Activated CD4-positive, alpha-beta memory T cell treated with anti-CD3 and anti-CD28 coated beads, Interleukin-2, amount 10 ng/mL, durations not matched to agents 7 days and 5 days (primary cell): ENCODE data around the gene C2orf68. TPM values are rescaled to one million over a fixed set of nuclear protein-coding genes. Genes with fewer than 3 reads are reported as not detected.
"Not testable (repeated sequence)": the region's sequence is repeated elsewhere in the genome, so short reads cannot be mapped to it uniquely, and the experiment has no call there.

Source experiments
- CTCF ChIA-PET: fragments of 350-600 bp; sonication (Branson Sonifier 250); formaldehyde crosslinking; loops from one replicate; lab custom pipeline; 2021; ENCODE audit warnings: antibody characterized with exemption, inconsistent platforms; lab: Charles Lee
- POLR2A ChIA-PET: fragments of 350-600 bp; sonication (Branson Sonifier 250); formaldehyde crosslinking; loops from one replicate; lab custom pipeline; 2021; ENCODE audit warnings: antibody characterized with exemption; lab: Charles Lee
- DNase-seq: peaks from one replicate; pipeline ENCODE4 v3.0.0-alpha.2; 2020
- H3K27ac Mint-ChIP-seq: one replicate; pipeline ENCODE4 v1.8.0; 2021; ENCODE audit warnings: mild to moderate bottlenecking, mixed read lengths
- H3K27me3 Mint-ChIP-seq: one replicate; pipeline ENCODE4 v1.8.0; 2021; ENCODE audit warnings: mixed read lengths
- H3K36me3 Mint-ChIP-seq: one replicate; pipeline ENCODE4 v1.8.0; 2021; ENCODE audit warnings: low read depth, mixed read lengths
- H3K4me1 Mint-ChIP-seq: one replicate; pipeline ENCODE4 v1.8.0; 2021; ENCODE audit warnings: mixed read lengths
- H3K4me3 Mint-ChIP-seq: one replicate; pipeline ENCODE4 v1.8.0; 2021; ENCODE audit warnings: mild to moderate bottlenecking, mixed read lengths
- H3K9me3 Mint-ChIP-seq: one replicate; pipeline ENCODE4 v1.8.0; 2021; ENCODE audit warnings: mixed read lengths
- total RNA-seq, 2 experiments: library from RNA; stranded (reverse); gene quantifications; one replicate each; pipeline ENCODE4 v1.2.3, GENCODE V29; 2021

Gene C2orf68
- total RNA-seq, 2 experiments from 2014 or later, result 48.8 to 50.9 TPM

DNA sequence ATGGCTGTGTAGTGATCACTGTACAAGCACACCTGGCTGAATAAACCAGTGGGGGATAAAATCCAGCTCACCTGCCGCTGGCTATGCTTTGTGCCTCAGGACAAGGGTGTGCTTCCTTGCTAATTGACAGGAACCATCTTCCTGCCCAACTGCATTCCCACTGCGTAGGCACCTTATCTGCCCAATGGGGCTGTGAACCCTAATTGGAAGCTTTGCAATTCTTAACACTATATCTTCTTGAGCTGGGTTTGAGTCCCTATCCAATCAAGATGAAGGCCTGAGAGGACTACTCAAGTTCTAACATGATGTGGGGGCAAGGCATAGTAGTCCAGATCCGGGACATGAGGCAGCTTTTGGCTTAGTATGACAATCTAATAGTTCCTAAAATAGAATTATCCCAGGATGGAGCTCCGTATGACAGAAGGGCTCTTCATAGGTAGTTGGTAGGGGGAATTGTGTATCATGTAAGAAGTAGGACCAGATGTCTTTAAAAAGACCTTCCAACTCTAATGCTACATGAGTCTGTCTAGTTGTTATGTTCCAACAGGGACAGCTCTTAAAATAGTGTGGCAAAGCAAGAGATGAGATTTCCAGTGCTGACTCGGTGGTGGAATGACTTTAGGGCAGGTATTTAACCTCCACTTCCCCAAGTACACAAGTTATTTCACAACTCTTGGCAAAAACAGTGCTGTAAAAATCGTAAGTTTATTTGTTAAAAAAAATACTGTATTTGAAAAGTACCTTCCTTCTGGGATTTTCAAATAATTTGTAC is 7.1 kb downstream of the C2orf68 start:
- CTCF ChIA-PET, result interaction anchor here (0.9 to 1.2 kb wide), 2 partner anchors 9 to 185 kb away, joined by 3 read pairs; partner anchors contain the start of gene RNF181
- peaks cover 17% of the 10 kb centered on the region for H3K36me3 Mint-ChIP-seq
- H3K27ac Mint-ChIP-seq, result no peak overlapping the region
- DNase-seq, result no peak
- H3K4me1 Mint-ChIP-seq, result peaks cover 26% of the 10 kb centered on the region
- H3K27me3 Mint-ChIP-seq, result peaks cover 2% of the 10 kb centered on the region
- no peak overlapping the region for H3K4me3 Mint-ChIP-seq
- POLR2A ChIA-PET, result interaction anchor here (0.7 to 8.1 kb wide), 5 partner anchors 7 to 94 kb away, joined by 3 to 40 read pairs (median 14); partner anchors contain the start of genes C2orf68, MAT2A, RNF181 and USP39
- H3K9me3 Mint-ChIP-seq, result no peaks in the 10 kb centered on the region

- peaks cover 22% of the 10 kb centered on the region for H3K4me1 Mint-ChIP-seq
- ChIA-PET CTCF (interaction anchor here (1.2 kb wide), 1 partner anchor 184 kb away, joined by 3 read pairs; no protein-coding TSS in a partner anchor), POLR2A (interaction anchor here (0.7 to 8.1 kb wide), 4 partner anchors 8 to 94 kb away, joined by 4 to 40 read pairs (median 20); partner anchors contain the start of genes C2orf68, RNF181 and USP39)
- H3K27me3 Mint-ChIP-seq, H3K9me3 Mint-ChIP-seq, H3K27ac Mint-ChIP-seq, DNase-seq, H3K4me3 Mint-ChIP-seq: not testable (repeated sequence)
- peaks cover 13% of the 10 kb centered on the region for H3K36me3 Mint-ChIP-seq
Measured at GRCh38 chr2:85604133-85604444, 7.8 kb downstream of the C2orf68 start.

GRCh38 chr2:85602476-85603234 is 9.2 kb downstream of the C2orf68 start, which contains the start of gene TMEM150A:
Gene TMEM150A (minus strand): TSS chr2:85602698. CDS start chr2:85601948, 750 bp downstream.
- Mint-ChIP-seq H3K27ac (no peak within 1 kb of the TSS), H3K4me1 (peaks cover 13% of the 10 kb centered on the region), H3K9me3 (no peaks in the 10 kb centered on the region), H3K4me3 (peak within 1 kb of the TSS; percentile 71), H3K27me3 (peaks cover 2% of the 10 kb centered on the region), H3K36me3 (peaks cover 3% of the 10 kb centered on the region)
- ChIA-PET POLR2A (interaction anchor here (0.7 to 8.1 kb wide), 6 partner anchors 7 to 64 kb away, joined by 3 to 40 read pairs (median 6); partner anchors contain the start of genes C2orf68, MAT2A, RNF181 and USP39), CTCF (interaction anchor here (0.7 to 1.5 kb wide), 2 partner anchors 9 to 46 kb away, joined by 4 read pairs; partner anchors contain the start of gene C2orf68)
- peak; percentile 81 for DNase-seq

DNA sequence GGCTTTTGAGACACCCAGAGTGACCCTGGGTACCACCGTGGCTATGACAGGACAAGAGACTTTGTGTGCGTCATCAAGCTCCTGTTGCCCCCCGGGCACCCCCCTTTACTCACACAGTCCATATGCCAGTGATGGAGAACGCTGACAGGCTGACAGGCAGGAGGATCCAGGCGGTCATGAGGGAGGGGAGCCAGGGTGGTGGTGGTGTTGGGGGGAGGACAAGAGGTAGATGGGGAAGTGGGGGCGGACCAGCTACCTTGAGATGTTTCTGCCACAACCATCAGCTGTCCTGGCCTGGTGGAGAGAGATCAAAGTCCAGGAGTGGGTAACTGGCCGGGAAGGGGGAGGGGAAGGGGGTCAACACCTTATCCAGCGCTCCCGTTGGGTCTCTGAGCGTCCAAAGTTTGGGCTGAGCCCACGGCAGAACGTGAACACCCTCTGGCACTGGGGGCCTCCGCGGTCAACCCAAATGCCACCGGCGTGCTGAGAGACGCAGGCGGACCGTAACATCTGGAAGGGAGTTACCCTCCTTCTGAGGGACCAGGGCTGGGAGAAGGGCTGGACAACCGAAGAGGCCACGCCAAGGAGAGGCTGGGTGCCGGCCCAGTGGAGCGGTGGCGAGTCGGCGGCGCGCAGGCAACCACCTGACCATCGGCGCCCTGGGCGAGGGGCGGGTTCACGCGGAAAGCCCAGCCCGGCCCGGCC is 9.9 kb downstream of the C2orf68 start:
- POLR2A ChIA-PET, result interaction anchor here (0.8 to 8.1 kb wide), 6 partner anchors 11 to 63 kb away, joined by 3 to 40 read pairs (median 5); partner anchors contain the start of genes MAT2A, USP39 and VAMP8
- H3K4me3 Mint-ChIP-seq, result peak overlapping the region; percentile 69
- CTCF ChIA-PET, result interaction anchor here (1.5 kb wide), 1 partner anchor 46 kb away, joined by 4 read pairs; no protein-coding TSS in a partner anchor
- peaks cover 8% of the 10 kb centered on the region for H3K36me3 Mint-ChIP-seq
- H3K9me3 Mint-ChIP-seq, result no peaks in the 10 kb centered on the region
- H3K27me3 Mint-ChIP-seq, result peaks cover 2% of the 10 kb centered on the region
- H3K4me1 Mint-ChIP-seq, result peaks cover 18% of the 10 kb centered on the region
- H3K27ac Mint-ChIP-seq, result no peak overlapping the region
- DNase-seq, result no peak

- Mint-ChIP-seq H3K4me1 (peaks cover 25% of the 10 kb centered on the region), H3K27ac (no peak overlapping the region), H3K36me3 (peaks cover 10% of the 10 kb centered on the region), H3K9me3 (no peaks in the 10 kb centered on the region), H3K4me3 (peak overlapping the region; percentile 69), H3K27me3 (peaks cover 2% of the 10 kb centered on the region)
- ChIA-PET CTCF (no interaction called here), POLR2A (interaction anchor here (0.8 to 8.1 kb wide), 9 partner anchors 10 to 42 kb away, joined by 3 to 40 read pairs (median 4); partner anchors contain the start of genes C2orf68 and USP39)
- no peak for DNase-seq
Measured at GRCh38 chr2:85600951-85601770, 10.7 kb downstream of the C2orf68 start.

DNA sequence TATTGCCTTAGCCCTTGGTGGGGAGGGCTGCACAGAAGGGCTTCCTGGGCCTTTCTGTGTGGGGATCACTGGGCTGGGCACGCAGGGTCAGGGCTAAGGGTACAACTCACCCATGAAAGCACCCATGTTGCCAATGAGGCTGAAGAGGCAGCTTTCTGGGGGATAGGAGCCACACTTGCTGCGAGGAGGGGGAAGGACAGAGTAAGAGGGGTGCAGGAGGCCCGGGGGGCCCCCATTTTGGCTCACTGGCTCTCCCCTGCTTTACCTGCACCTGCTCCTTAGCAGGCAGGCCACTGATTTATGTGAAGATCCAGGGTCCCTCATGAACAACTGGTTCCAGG is 11.7 kb downstream of the C2orf68 start:
- peaks cover 16% of the 10 kb centered on the region for H3K36me3 Mint-ChIP-seq
- H3K27me3 Mint-ChIP-seq, result peaks cover 2% of the 10 kb centered on the region
- H3K27ac Mint-ChIP-seq, result no peak overlapping the region
- H3K4me1 Mint-ChIP-seq, result peaks cover 32% of the 10 kb centered on the region
- no peaks in the 10 kb centered on the region for H3K9me3 Mint-ChIP-seq
- H3K4me3 Mint-ChIP-seq, result no peak overlapping the region
- ChIA-PET CTCF (interaction anchor here (1.0 kb wide), 1 partner anchor 10 kb away, joined by 3 read pairs; no protein-coding TSS in a partner anchor), POLR2A (interaction anchor here (1.1 to 8.1 kb wide), 6 partner anchors 10 to 41 kb away, joined by 3 to 40 read pairs (median 4); partner anchors contain the start of gene USP39)
- DNase-seq, result no peak

GRCh38 chr2:85599468-85600234 is 12.2 kb downstream of the C2orf68 start:
- Mint-ChIP-seq H3K4me3 (no peak overlapping the region), H3K4me1 (peaks cover 34% of the 10 kb centered on the region), H3K9me3 (no peaks in the 10 kb centered on the region), H3K27me3 (peaks cover 2% of the 10 kb centered on the region), H3K36me3 (peaks cover 16% of the 10 kb centered on the region), H3K27ac (no peak overlapping the region)
- CTCF ChIA-PET, result interaction anchor here (1.0 kb wide), 1 partner anchor 9 kb away, joined by 3 read pairs; no protein-coding TSS in a partner anchor
- no peak for DNase-seq
- POLR2A ChIA-PET, result interaction anchor here (1.1 to 8.1 kb wide), 5 partner anchors 9 to 40 kb away, joined by 3 to 40 read pairs (median 4); partner anchors contain the start of gene USP39

GRCh38 chr2:85598594-85599340 is 13.1 kb downstream of the C2orf68 start:
- H3K4me3 Mint-ChIP-seq, result no peak overlapping the region
- H3K36me3 Mint-ChIP-seq, result peaks cover 16% of the 10 kb centered on the region
- no peak overlapping the region for H3K27ac Mint-ChIP-seq
- peaks cover 2% of the 10 kb centered on the region for H3K27me3 Mint-ChIP-seq
- ChIA-PET CTCF (no interaction called here), POLR2A (no interaction called here)
- no peaks in the 10 kb centered on the region for H3K9me3 Mint-ChIP-seq
- DNase-seq, result no peak
- H3K4me1 Mint-ChIP-seq, result peaks cover 37% of the 10 kb centered on the region

- Mint-ChIP-seq H3K4me3 (peak overlapping the region; percentile 96), H3K9me3 (no peaks in the 10 kb centered on the region), H3K4me1 (peaks cover 36% of the 10 kb centered on the region), H3K36me3 (peaks cover 21% of the 10 kb centered on the region), H3K27ac (peak overlapping the region; percentile 35), H3K27me3 (no peaks in the 10 kb centered on the region)
- CTCF ChIA-PET, result no interaction called here
- POLR2A ChIA-PET, result interaction anchor here (0.5 to 4.3 kb wide), 9 partner anchors 13 to 845 kb away, joined by 3 to 40 read pairs (median 18); partner anchors contain the start of genes C2orf68, MAT2A, TGOLN2 and VAMP5
- no peak for DNase-seq
Measured at GRCh38 chr2:85597241-85597640, 14.6 kb downstream of the C2orf68 start.

- Mint-ChIP-seq H3K4me1 (peaks cover 32% of the 10 kb centered on the region), H3K27me3 (no peaks in the 10 kb centered on the region), H3K27ac (peak overlapping the region; percentile 35), H3K36me3 (peaks cover 22% of the 10 kb centered on the region), H3K9me3 (no peaks in the 10 kb centered on the region), H3K4me3 (peak overlapping the region; percentile 96)
- ChIA-PET CTCF (interaction anchor here (0.7 to 2.3 kb wide), 2 partner anchors 11 to 41 kb away, joined by 3 to 11 read pairs; no protein-coding TSS in a partner anchor), POLR2A (interaction anchor here (0.5 to 4.3 kb wide), 16 partner anchors 9 to 845 kb away, joined by 3 to 41 read pairs (median 10); partner anchors contain the start of genes C2orf68, MAT2A, SH2D6 and TGOLN2)
- no peak for DNase-seq
Measured at GRCh38 chr2:85596486-85597143, 15.3 kb downstream of the C2orf68 start.
